ENCODE measurements around the gene C9orf85.

GRCh38 chr9:72006501-72006900, 95.1 kb downstream of the C9orf85 start:
- TF ChIP-seq, protein P1, sequence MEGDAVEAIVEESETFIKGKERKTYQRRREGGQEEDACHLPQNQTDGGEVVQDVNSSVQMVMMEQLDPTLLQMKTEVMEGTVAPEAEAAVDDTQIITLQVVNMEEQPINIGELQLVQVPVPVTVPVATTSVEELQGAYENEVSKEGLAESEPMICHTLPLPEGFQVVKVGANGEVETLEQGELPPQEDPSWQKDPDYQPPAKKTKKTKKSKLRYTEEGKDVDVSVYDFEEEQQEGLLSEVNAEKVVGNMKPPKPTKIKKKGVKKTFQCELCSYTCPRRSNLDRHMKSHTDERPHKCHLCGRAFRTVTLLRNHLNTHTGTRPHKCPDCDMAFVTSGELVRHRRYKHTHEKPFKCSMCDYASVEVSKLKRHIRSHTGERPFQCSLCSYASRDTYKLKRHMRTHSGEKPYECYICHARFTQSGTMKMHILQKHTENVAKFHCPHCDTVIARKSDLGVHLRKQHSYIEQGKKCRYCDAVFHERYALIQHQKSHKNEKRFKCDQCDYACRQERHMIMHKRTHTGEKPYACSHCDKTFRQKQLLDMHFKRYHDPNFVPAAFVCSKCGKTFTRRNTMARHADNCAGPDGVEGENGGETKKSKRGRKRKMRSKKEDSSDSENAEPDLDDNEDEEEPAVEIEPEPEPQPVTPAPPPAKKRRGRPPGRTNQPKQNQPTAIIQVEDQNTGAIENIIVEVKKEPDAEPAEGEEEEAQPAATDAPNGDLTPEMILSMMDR (conservative IDR thresholded peaks at IDR 0.05) = no peak
- no peak for TF ChIP-seq ZFX (IDR thresholded peaks at IDR 0.05)

Data from C4-2B (cell line).